Mucosa of rectum (tissue), 2 donors: Measurements from ENCODE around the gene ACE2.
"Not testable (repeated sequence)": the region's sequence is repeated elsewhere in the genome, so short reads cannot be mapped to it uniquely, and the experiment has no call there.

Experiments used
- H3K27ac ChIP-seq, 2 donors: one replicate each; pipeline ENCODE4 v1.7.0; 2013; ENCODE audit warnings: inconsistent platforms in 2 of 2, low read depth in 2 of 2, low read length in 2 of 2
- H3K27me3 ChIP-seq, 2 donors: one replicate each; pipeline ENCODE4 v1.7.0; 2013; ENCODE audit warnings: low read length in 2 of 2; ENCODE audit not compliant: control insufficient read depth in 2 of 2, insufficient read depth in 2 of 2
- H3K36me3 ChIP-seq, 2 donors: one replicate each; pipeline ENCODE4 v1.7.0; 2013; ENCODE audit warnings: low read length in 2 of 2; ENCODE audit not compliant: control insufficient read depth in 2 of 2, insufficient read depth in 2 of 2
- H3K4me1 ChIP-seq, 2 donors: one replicate each; pipeline ENCODE4 v1.7.0; 2013; ENCODE audit warnings: low read length in 2 of 2, mild to moderate bottlenecking in 1 of 2; ENCODE audit not compliant: control insufficient read depth in 2 of 2, insufficient read depth in 2 of 2
- H3K4me3 ChIP-seq, 2 donors: one replicate each; pipeline ENCODE4 v1.7.0; 2013; ENCODE audit warnings: low read length in 2 of 2
- H3K9ac ChIP-seq, 2 donors: one replicate each; pipeline ENCODE4 v1.7.0; 2013; ENCODE audit warnings: low read length in 2 of 2, low read depth in 1 of 2, mild to moderate bottlenecking in 1 of 2
- H3K9me3 ChIP-seq, 2 donors: one replicate each; pipeline ENCODE4 v1.7.0; 2013; ENCODE audit warnings: low read length in 2 of 2; ENCODE audit not compliant: control insufficient read depth in 2 of 2
- donor health status: healthy.
- donor health status: Normal muscosa, but diverticular disease.

ACE2 gene

GRCh38 chrX:15600745-15601144 is at the start of gene ACE2:
ACE2 (minus strand) TSS chrX:15600960; CDS start chrX:15600911, 49 bp downstream.
- Histone ChIP-seq H3K4me3 (peak within 1 kb of the TSS in 1 of 2 donors; percentile 41), H3K9ac (no peak within 1 kb of the TSS), H3K36me3 (no peaks in the 10 kb centered on the region), H3K27ac (no peak within 1 kb of the TSS), H3K9me3 (no peaks in the 10 kb centered on the region), H3K4me1 (peaks cover 0 to 3% of the 10 kb centered on the region in 2 donors), H3K27me3 (peaks cover 5 to 8% of the 10 kb centered on the region in 2 donors)

- H3K36me3 ChIP-seq, H3K4me1 ChIP-seq, H3K9me3 ChIP-seq, H3K27ac ChIP-seq, H3K4me3 ChIP-seq, H3K9ac ChIP-seq, H3K27me3 ChIP-seq: not testable (repeated sequence)
Observed at GRCh38 chrX:15647510-15647909, 46.8 kb upstream of the ACE2 start.

GRCh38 chrX:15646543-15646942 is 45.8 kb upstream of the ACE2 start:
- H3K27me3 ChIP-seq, result peaks cover 3 to 8% of the 10 kb centered on the region in 2 donors
- H3K27ac ChIP-seq, result no peak overlapping the region
- H3K9ac ChIP-seq, result no peak overlapping the region
- no peaks in the 10 kb centered on the region for H3K9me3 ChIP-seq
- no peak overlapping the region for H3K4me3 ChIP-seq
- H3K36me3 ChIP-seq, result no peaks in the 10 kb centered on the region
- H3K4me1 ChIP-seq, result no peaks in the 10 kb centered on the region

GRCh38 chrX:15646031-15646430 is 45.3 kb upstream of the ACE2 start:
- H3K9me3 ChIP-seq, result no peaks in the 10 kb centered on the region
- H3K4me3 ChIP-seq, result no peak overlapping the region
- H3K4me1 ChIP-seq, result no peaks in the 10 kb centered on the region
- peaks cover 3 to 9% of the 10 kb centered on the region in 2 donors for H3K27me3 ChIP-seq
- no peak overlapping the region for H3K27ac ChIP-seq
- H3K9ac ChIP-seq, result no peak overlapping the region
- no peaks in the 10 kb centered on the region for H3K36me3 ChIP-seq

GRCh38 chrX:15645266-15645665 is 44.5 kb upstream of the ACE2 start:
- Histone ChIP-seq H3K27ac (no peak overlapping the region), H3K27me3 (peaks cover 3 to 9% of the 10 kb centered on the region in 2 donors), H3K4me3 (no peak overlapping the region), H3K9me3 (no peaks in the 10 kb centered on the region), H3K9ac (no peak overlapping the region), H3K36me3 (no peaks in the 10 kb centered on the region), H3K4me1 (no peaks in the 10 kb centered on the region)

DNA sequence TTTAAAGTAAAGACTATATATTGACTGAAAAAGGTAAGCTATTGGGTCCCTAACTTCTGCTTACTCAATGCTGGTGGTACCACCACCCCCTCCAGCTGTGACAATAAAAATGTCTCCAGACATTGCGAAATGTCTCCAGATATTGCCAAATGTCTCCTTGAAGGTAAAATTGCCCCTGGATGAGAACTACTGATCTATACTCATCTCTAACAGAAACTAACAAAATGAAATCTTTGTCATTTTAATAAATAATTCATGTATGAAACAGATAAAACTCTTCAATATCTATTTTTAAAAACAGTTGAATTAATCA is 43.8 kb upstream of the ACE2 start:
- H3K9me3 ChIP-seq, result no peaks in the 10 kb centered on the region
- H3K9ac ChIP-seq, result no peak overlapping the region
- H3K27me3 ChIP-seq, result peaks cover 3 to 9% of the 10 kb centered on the region in 2 donors
- H3K4me1 ChIP-seq, result no peaks in the 10 kb centered on the region
- no peaks in the 10 kb centered on the region for H3K36me3 ChIP-seq
- no peak overlapping the region for H3K27ac ChIP-seq
- no peak overlapping the region for H3K4me3 ChIP-seq

GRCh38 chrX:15643786-15644559 is 43.2 kb upstream of the ACE2 start:
- Histone ChIP-seq H3K27ac (no peak overlapping the region), H3K4me1 (no peaks in the 10 kb centered on the region), H3K27me3 (peaks cover 3 to 11% of the 10 kb centered on the region in 2 donors), H3K9ac (no peak overlapping the region), H3K36me3 (no peaks in the 10 kb centered on the region), H3K4me3 (no peak overlapping the region), H3K9me3 (no peaks in the 10 kb centered on the region)

- no peak overlapping the region for H3K4me3 ChIP-seq
- H3K36me3 ChIP-seq, result no peaks in the 10 kb centered on the region
- H3K9me3 ChIP-seq, result no peaks in the 10 kb centered on the region
- no peak overlapping the region for H3K27ac ChIP-seq
- H3K9ac ChIP-seq, result no peak overlapping the region
- no peaks in the 10 kb centered on the region for H3K4me1 ChIP-seq
- H3K27me3 ChIP-seq, result peaks cover 3 to 4% of the 10 kb centered on the region in 2 donors
Observed at GRCh38 chrX:15631637-15632036, 30.9 kb upstream of the ACE2 start.

DNA sequence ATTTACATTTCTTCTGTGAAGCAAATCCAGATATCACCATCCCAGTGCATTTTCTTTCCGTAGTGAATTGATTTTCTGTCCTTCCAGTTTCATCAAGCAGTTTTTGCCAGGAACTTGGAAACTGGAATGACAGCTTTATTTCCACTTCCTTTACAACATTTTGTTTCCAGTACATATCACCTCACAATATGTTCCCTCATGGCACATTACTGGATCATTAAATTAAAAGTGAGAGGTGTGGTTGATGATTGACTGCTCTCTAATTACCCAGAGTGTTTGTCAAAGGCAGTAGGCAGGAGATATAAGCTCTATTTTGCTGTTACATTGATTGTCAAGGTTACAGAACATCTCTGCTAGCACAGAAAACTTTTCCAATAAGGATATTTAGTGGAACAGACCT is 22.3 kb upstream of the ACE2 start:
- H3K9ac ChIP-seq, result no peak overlapping the region
- H3K4me1 ChIP-seq, result no peaks in the 10 kb centered on the region
- H3K27me3 ChIP-seq, result peaks cover 0 to 10% of the 10 kb centered on the region in 2 donors

DNA sequence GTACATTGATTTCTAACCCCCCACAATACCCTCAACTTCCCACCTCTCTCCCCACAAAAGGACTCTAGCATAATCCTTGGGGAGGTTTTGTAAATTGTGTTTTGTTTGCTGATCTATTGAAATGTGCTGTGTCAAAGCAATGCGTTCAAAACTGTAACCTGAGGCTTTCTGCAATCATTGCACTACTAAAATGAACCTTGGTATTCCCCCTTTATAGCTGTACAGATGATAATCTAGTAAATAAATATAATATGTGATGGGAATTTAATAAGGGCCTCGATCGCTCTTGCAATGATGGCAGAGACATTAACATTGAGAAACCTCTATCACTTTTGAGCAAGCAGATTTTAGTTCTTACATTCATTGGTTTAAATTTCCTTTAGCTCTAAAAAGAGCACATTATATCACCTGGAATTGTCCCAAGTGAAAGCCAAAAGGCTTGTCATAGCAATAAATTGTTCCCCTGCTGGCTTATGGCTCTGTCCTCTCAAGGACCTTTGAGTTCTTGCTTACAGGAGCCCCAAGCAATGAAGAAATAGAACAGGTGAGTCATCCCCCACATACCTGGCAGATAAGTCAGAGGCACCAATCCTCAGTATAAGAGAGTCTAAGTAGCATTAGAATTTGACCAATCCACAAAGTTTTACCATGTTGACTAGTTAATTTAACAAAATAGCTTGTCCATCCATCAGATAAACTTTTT is 18.4 kb upstream of the ACE2 start:
- no peak overlapping the region for H3K9ac ChIP-seq
- no peaks in the 10 kb centered on the region for H3K4me1 ChIP-seq
- H3K9me3 ChIP-seq, result no peaks in the 10 kb centered on the region
- H3K27ac ChIP-seq, result no peak overlapping the region
- no peak overlapping the region for H3K4me3 ChIP-seq
- peaks cover 0 to 9% of the 10 kb centered on the region in 2 donors for H3K27me3 ChIP-seq
- no peaks in the 10 kb centered on the region for H3K36me3 ChIP-seq

More for the DNA sequence above, 22.3 kb upstream of the ACE2 start:
- Histone ChIP-seq H3K36me3 (no peaks in the 10 kb centered on the region), H3K4me3 (no peak overlapping the region), H3K27ac (no peak overlapping the region), H3K9me3 (no peaks in the 10 kb centered on the region)
